OCI-LY3 (cell line): ENCODE measurements around the gene CACNA1A.

ENCODE experiments used
- EZH2phosphoT487 ChIP-seq: fragments of 200-600 bp; shearing (Covaris generic); IDR thresholded peaks from 2 replicates; pipeline ENCODE4 v1.6.1; 2018; ENCODE audit warnings: antibody characterized with exemption, mixed run types, low read depth
- TF ChIP-seq, protein P1 (sequence below): fragments of 200-600, 300-600 bp; sonication (generic); IDR thresholded peaks from 2 replicates; pipeline ENCODE4 v1.5.1; 2014; ENCODE audit warnings: antibody characterized with exemption, low read length, low read depth

DNA sequence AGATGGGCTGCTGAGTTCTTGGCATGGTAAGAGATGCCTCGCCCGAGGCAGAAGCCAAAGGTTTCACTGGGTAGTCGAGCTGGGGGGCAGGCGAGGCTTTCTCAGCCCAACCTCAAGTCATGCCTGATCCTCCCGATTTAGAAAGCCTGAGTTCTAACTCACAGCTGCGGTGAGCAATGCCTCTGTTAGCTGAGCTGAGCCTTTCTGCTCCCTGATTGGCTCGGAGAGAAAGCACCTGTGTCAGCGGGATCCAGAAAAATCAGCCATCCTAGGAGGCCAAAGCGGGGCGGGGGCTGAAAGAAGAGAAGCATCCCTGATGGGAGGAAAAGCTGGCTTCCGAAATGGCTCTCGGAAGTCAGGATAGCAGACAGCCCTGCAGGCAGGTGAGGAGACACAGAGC is 44.7 kb downstream of the CACNA1A start:
- TF ChIP-seq, protein P1, sequence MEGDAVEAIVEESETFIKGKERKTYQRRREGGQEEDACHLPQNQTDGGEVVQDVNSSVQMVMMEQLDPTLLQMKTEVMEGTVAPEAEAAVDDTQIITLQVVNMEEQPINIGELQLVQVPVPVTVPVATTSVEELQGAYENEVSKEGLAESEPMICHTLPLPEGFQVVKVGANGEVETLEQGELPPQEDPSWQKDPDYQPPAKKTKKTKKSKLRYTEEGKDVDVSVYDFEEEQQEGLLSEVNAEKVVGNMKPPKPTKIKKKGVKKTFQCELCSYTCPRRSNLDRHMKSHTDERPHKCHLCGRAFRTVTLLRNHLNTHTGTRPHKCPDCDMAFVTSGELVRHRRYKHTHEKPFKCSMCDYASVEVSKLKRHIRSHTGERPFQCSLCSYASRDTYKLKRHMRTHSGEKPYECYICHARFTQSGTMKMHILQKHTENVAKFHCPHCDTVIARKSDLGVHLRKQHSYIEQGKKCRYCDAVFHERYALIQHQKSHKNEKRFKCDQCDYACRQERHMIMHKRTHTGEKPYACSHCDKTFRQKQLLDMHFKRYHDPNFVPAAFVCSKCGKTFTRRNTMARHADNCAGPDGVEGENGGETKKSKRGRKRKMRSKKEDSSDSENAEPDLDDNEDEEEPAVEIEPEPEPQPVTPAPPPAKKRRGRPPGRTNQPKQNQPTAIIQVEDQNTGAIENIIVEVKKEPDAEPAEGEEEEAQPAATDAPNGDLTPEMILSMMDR = no peak
- no peak for TF ChIP-seq EZH2phosphoT487
